B cell (primary cell): ENCODE data around the gene DNAJB2.

Experiments
- CTCF ChIP-seq: fragments of 200-600 bp; IDR thresholded peaks from one replicate; pipeline ENCODE4 v1.8.0; 2022; ENCODE audit warnings: antibody characterized with exemption, mild to moderate bottlenecking
- EZH2 ChIP-seq: IDR thresholded peaks from 2 replicates; pipeline ENCODE4 v1.6.1; 2012; ENCODE audit warnings: borderline replicate concordance, low read depth, mild to moderate bottlenecking, moderate library complexity, low read length; ENCODE audit not compliant: insufficient read depth, poor library complexity, severe bottlenecking

GRCh38 chr2:219251656-219252055 lies 27.5 kb upstream of the DNAJB2 start:
- no peak for TF ChIP-seq CTCF
- no peak for TF ChIP-seq EZH2
